GM21576 (cell line): Measurements from ENCODE around the gene MVP.

Experiments used
- ATAC-seq: cut with Tn5 transposase; IDR thresholded peaks from one replicate; pipeline ENCODE4 v1.9.1; 2021; ENCODE audit warnings: mild to moderate bottlenecking, moderate library complexity; ENCODE audit not compliant: unreplicated experiment

MVP gene

GRCh38 chr16:29804020-29804419 lies 16.2 kb upstream of the MVP start:
- ATAC-seq, result no peak

GRCh38 chr16:29804455-29805231 lies 15.6 kb upstream of the MVP start:
- no peak for ATAC-seq

GRCh38 chr16:29805232-29806098 lies 14.8 kb upstream of the MVP start:
- peak; percentile 45 for ATAC-seq

- ATAC-seq, result no peak
Measured at GRCh38 chr16:29806099-29806579, 14.1 kb upstream of the MVP start, which contains the start of gene MAZ. MAZ (plus strand) TSS chr16:29806529; CDS start chr16:29806702, 173 bp downstream.

- ATAC-seq, result no peak
Measured at GRCh38 chr16:29806641-29807425, 13.4 kb upstream of the MVP start.

GRCh38 chr16:29807426-29808218 lies 12.6 kb upstream of the MVP start:
- no peak for ATAC-seq

- ATAC-seq, result no peak
Measured at GRCh38 chr16:29808219-29808900, 11.9 kb upstream of the MVP start.

GRCh38 chr16:29809031-29809747 lies 11.1 kb upstream of the MVP start:
- no peak for ATAC-seq

GRCh38 chr16:29809850-29810698 lies 10.2 kb upstream of the MVP start:
- ATAC-seq, result no peak

- ATAC-seq, result no peak
Measured at GRCh38 chr16:29810699-29811169, 9.5 kb upstream of the MVP start.

- ATAC-seq, result peak; percentile 35
Measured at GRCh38 chr16:29811170-29811895, 8.9 kb upstream of the MVP start.

- ATAC-seq, result no peak
Measured at GRCh38 chr16:29811896-29812665, 8.2 kb upstream of the MVP start, which contains the start of gene PRRT2. PRRT2 (plus strand) TSS chr16:29812193; CDS start chr16:29813055, 862 bp downstream.

GRCh38 chr16:29812754-29813643 lies 7.3 kb upstream of the MVP start:
- no peak for ATAC-seq

- no peak for ATAC-seq
Measured at GRCh38 chr16:29813644-29814562, 6.4 kb upstream of the MVP start.
